Activated CD8-positive, alpha-beta memory T cell treated with anti-CD3 and anti-CD28 coated beads, Interleukin-2, amount 50 U/mL, for 1 hour (primary cell): ENCODE results near the gene DPEP1.
"Not testable (repeated sequence)": the region's sequence is repeated elsewhere in the genome, so short reads cannot be mapped to it uniquely, and the experiment has no call there.

Experiments
- DNase-seq: peaks from one replicate; pipeline ENCODE4 v3.0.0-alpha.2; 2020; ENCODE audit errors: extremely low read depth

Gene DPEP1

DNA sequence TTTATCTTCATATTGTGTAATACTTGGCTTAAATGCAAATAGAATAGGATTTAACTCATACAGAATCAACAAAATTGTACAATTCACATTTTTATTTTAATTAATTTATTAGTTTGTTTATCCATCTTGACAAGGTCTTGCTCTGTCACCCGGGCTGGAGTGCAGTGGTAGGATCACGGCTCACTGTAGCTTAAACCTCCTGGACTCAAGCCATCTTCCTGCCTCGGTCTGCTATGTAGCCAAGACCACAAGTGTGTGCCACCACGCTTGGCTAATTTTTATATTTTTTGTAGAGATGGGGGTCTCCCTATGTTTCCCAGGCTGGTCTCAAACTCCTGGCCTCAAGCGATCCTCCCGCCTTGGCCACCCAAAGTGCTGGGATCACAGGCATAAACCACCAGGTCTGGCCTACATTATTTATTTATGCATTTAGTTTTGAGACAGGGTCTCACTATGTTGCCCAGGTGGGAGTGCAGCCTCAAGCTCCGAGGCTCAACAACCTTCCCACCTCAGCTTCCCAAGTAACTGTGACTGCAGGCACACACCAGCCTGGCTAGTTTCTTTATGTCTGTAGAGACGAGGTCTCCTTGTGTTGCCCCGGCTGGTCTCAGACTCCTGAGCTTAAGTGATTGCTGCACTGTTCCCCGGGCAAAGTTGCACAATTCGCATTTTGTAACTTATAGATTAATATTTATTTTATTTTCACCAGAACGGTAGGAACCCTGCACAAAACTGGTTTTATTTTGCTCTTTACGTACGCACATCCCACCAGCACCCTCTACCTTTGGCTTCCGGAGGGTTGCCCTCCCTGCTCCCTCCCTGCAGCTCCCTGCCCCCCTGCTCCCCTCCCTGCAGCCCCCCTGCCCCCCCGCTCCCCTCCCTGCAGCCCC is 4.9 kb downstream of the DPEP1 start:
- no peak for DNase-seq

DNA sequence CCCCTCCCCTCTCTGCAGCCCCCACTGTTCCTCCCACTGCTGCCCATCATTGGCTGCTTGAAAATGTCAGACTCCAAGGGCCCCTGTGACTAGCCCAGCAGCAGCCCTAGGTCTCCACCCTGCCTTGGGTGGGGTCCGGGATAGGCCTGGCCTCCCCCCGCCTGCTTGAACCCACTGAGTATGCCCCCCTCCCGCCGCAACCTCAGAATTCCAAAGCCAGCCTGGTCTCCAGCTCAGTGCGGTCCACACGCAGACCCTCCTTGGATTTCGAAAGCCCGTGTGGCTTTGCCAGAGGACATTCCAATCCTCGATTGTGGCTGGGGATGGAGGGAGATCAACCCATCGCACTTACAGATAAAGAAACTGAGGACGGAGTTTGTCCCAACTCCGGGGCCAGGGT is 6.4 kb downstream of the DPEP1 start:
- DNase-seq: no peak

DNA sequence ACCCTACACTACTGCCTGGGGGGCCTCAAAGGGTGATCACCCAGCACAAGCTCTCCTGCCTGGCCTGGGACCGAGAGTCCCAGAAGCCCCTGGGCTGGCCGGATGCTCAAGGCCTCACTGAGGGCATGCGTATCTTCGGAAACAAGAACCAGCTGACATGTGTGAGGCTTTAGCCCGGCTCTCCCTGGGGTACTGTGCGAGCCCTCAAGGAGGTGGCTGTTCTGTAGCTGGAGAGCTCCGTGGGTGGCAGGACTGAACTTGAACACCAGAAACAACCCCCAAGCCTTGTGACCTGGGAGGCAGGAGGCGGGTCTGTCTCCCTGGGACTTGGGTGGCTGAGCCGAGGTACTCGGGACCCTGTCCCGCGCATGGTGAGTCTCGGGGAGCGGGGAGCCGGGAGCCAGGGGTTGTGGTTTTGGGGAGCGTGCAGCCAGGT is 7.0 kb downstream of the DPEP1 start:
- DNase-seq: no peak

DNA sequence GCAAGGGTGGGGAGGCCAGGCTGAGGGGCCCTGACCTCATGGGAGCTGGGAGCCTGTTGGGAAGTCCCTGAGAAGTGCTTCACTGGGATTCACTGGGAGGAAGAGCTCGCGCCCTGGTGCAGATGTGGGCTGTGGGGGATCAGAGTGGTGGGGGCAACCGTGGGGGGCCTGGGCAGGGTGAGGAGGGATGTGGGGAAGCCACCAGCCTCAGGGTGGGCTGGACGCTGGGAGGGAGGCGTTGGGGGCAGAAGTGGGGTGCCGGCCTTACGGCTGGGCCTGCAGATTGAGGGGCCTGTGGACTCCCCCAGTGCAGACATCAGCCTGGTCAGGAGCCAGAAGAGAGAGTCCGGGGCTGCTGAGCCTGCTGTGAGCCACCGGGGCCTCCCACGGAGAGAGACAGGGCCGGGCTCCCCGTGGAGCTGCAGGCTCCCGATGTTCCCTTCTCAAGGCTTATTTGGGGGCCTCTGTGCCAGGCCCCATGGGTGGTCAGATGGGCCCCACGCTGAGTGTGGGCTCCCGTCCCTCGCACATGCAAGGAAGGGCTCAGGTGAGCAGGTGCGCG is 7.8 kb downstream of the DPEP1 start:
- DNase-seq: no peak

DNA sequence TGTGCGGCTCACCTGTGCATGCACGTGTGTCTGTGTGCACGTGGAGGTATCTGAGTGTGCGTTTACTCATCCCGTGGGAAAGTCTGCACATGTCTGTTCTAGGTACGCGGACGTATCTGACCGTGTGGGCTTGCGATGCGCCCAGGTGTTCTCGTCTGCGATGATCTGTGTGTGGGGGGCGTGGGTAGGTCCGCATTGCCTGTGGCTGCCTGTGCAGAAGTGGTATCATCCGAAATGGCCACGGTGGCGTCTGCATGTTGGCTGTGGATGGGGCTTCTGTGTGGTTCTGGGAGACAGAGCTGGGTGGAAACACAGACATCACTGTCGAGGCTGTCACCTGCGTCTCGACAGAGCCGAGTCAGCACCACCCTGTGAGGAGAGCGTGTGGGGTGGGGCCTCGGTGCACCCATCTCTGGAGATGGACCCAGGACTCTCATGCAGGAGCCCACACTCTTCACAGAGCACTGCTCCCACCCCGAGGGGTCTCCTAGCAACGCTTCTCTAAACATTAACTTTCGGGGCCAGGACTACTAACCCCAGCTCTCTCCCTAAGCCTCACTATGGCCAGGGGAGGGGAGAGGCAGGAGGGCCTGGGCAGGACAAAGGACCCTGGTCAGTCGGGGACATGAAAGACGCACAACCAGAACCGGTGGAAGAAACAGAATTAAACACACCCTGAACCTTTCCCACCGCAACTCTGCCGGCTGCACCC is 8.4 kb downstream of the DPEP1 start:
- DNase-seq: no peak

DNA sequence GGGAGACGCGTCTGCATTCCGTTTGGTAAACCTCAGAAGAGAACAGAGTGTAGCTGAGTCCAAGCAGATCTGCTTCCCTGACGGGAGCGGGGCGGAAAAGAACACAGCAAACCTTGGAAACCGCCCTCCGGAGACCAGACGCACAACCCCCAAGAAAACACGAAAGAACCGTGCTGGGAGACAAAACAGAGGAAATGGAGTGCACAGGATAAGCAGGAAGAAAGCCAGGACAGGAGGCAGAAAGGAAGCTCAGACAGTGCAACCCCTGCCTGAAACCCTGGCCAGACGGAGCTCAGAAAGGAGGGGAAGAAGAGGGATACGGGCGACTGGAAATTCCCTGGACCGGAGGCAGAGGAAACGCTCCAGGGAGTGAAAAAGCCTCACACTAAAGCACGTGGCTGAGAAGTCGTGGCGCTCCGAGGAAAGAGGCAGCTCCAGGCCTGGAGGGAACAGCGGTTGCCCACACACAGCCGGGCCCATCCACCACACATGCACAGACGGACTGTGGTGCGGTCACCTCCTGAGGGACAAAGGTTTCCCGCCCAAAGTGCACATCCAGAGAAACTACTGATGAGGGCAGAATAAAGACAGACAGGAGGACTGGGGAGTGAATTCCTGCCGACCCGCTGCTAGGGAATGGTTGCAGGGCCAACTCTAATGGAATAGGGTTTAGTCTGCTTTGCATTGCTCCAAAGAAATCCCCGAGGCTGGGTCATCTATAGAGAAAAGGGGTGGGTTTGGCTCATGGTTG is 10.2 kb downstream of the DPEP1 start:
- no peak for DNase-seq

DNA sequence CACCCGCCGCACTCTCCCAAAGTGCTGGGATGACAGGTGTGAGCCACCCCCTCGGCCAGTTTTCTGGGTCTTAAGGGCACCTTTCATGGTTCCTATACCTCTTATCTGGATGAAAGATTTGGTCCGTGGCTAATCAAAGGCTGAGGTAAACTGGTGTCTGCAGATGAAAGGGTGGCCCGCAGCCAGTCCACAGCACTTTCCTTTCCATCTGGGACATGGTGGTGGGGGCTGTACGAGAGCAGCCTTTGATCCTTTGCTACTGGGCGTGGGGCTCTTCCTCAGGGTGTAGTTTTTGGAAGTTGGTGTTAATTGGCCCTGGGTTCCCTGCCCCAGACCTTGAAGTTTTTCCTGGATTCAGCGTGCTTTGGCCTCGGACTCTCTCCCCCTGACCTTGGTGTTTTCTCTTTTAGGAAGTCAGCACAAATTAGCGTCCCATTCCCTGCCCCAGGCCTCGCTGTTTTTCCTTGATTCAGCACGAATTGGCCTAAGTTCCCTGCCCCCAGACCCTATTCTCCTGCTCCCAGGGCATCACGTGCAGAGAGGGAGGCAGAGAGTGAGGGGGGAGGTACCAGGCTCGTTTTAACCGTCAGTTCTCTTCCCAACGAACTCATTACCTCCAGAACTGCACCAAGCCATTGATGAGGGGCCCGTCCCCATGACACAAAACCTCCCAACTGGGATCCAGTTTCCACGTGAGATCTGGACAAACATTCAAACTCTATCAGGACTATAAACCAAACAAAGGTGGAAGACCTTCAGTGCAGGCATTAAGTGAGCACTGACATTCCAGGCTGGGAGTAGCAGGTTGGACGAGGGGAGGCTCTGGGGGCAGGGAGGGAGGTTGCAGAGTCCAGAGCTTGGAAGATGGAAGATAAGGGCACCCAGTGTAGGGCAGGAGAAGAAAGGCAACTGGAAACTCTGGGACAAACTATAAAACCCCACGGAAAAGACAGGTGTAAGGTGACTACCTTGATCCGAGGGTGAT is 11.6 kb downstream of the DPEP1 start:
- DNase-seq: no peak

DNA sequence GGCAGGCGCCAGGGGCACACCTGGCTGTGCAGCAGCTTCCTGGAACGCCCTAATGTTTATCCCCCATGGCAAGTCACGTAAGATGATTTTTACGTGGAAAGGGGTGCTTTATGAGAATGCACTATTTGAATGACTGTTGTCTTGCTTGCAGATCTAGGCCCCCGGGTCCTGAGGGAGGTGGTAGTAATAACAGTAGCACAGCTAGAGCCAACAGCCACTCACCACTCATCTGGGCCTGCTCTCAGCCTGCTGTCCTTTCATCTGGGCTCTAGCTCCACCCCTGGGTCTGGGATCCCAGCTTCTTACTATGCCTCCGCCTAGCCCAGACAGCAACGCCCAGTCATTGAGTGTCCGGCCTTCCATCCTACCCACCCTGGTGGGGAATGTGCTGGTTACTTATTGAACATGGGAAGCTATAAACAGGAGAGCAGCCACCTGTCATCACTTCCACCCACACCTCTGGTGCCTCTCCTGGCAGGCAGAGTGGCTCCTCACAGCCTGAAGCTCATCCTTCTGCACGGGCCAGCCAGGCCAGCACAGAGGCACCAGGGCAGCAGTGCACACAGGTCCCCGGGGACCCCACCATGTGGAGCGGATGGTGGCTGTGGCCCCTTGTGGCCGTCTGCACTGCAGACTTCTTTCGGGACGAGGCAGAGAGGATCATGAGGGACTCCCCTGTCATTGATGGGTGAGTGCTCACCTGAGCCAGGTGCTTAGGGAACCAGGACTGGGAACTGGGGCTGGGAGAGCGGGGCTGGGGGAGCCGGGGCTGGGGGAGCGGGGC is 16.6 kb downstream of the DPEP1 start:
- no peak for DNase-seq

DNA sequence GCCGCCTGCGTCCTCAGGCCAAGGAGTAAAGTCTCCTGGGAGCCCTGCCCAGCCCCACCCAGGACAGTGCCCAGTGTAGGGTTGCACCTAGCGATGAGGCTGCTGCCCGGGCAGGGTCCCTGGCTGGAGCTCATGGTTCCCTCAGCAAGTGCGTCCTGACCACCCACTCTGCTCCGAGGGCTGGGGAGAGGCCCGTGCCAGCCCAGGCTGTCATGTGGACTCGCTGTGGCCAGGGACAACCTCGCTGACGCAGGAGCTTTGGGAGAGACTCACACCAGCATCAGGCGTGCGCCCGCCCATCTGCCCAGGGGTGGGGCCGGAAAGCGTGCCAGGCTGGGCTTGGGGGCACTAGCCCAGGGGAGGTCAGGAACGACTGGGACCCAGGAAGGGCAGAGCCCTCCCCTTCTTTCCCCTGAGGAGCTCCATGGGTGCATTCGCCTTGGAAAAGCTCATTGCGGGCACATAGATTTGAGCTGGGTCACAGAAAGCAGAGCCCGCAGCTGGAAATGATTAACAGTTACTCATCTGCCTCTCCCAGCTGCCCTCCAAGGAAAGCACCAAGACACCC is 19.7 kb downstream of the DPEP1 start:
- no peak for DNase-seq

DNA sequence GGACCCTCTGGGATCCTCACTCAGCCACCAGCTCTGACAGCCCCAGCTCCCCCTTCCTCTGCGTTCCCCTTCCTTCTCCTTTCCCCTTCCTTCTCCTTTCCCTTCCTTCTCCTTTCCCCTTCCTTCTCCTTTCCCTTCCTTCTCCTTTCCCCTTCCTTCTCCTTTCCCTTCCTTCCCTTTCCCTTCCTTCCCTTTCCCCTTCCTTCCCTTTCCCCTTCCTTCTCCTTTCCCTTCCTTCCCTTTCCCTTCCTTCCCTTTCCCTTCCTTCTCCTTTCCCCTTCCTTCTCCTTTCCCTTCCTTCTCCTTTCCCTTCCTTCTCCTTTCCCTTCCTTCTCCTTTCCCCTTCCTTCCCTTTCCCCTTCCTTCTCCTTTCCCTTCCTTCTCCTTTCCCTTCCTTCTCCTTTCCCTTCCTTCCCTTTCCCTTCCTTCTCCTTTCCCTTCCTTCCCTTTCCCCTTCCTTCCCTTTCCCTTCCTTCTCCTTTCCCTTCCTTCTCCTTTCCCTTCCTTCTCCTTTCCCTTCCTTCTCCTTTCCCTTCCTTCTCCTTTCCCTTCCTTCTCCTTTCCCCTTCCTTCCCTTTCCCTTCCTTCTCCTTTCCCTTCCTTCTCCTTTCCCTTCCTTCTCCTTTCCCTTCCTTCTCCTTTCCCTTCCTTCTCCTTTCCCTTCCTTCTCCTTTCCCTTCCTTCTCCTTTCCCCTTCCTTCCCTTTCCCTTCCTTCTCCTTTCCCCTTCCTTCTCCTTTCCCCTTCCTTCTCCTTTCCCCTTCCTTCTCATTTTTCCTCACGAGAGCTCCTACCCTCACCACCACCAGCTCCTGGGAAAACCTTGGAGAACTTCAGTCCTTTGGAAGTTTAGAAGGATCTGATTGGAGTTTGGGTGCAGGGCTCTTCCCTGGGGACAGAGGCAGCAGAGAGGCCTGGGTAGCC is 21.3 kb downstream of the DPEP1 start:
- DNase-seq: not testable (repeated sequence)

DNA sequence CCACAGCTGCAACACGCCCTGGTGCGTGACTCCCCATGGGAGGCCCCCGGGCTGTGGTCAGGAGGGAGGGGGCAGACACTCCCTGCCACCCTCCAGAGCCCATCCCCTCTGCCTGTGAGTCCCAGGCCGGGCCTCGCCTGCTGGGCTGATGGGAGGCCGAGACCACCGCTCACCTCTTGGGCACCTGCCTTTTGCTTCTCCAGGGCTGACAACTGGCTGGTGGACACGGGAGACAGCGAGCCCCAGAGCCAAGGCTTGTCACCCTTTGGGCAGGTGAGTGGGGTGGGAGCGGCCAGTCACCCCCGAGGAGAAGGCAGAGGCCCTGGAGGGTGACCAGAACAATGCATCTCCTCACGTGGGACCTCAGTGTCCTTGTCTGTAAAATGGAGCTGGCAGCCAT is 23.2 kb downstream of the DPEP1 start:
- DNase-seq: no peak

DNA sequence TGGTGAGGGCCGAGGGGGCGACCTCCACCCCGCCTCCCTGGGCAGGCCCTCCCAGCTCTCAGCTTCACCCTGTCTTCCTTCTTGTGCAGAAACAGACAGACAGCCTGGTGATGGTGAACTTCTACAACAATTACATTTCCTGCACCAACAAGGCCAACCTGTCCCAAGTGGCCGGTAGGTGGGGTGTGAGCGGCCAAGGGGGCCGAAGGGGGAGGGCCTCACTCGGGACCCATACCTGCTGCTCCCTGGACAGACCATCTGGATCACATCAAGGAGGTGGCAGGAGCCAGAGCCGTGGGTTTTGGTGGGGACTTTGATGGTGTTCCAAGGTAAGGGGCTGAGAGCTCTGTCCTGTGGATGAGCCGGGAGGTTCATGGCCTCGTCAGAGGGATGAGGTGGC is 23.9 kb downstream of the DPEP1 start:
- no peak for DNase-seq

DNA sequence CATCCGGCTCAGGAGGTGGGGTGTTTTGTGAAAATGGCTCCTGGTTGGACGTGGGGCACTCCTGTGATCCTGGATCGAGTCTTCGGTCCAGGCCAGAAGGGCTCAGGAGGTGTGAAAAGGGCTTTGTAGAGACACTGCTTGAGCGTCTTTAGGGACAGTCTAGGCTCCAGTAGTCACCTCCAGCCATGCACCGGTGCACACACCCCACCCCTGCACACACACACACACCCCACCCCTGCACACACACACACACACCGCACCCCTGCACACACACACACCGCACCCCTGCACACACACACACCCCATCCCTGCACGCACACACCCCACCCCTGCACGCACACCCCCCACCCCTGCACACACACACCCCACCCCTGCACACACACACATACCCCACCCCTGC is 25.0 kb downstream of the DPEP1 start:
- DNase-seq: no peak

DNA sequence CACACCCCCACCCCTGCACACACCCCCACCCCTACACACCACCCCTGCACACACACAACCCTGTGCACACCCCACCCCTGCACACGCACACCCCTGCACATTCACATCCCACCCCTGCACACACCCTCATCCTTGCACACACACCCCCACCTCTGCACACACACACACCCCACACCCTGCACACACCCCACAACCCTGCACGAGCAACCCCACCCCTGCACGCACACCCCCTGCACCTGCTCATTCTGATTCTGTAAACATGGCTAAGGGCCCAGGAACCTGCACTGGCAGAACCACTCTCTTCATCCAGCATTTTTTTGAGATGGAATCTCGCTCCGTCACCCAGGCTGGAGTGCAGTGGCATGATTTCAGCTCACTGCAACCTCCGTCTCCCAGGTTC is 25.9 kb downstream of the DPEP1 start:
- DNase-seq: no peak

DNA sequence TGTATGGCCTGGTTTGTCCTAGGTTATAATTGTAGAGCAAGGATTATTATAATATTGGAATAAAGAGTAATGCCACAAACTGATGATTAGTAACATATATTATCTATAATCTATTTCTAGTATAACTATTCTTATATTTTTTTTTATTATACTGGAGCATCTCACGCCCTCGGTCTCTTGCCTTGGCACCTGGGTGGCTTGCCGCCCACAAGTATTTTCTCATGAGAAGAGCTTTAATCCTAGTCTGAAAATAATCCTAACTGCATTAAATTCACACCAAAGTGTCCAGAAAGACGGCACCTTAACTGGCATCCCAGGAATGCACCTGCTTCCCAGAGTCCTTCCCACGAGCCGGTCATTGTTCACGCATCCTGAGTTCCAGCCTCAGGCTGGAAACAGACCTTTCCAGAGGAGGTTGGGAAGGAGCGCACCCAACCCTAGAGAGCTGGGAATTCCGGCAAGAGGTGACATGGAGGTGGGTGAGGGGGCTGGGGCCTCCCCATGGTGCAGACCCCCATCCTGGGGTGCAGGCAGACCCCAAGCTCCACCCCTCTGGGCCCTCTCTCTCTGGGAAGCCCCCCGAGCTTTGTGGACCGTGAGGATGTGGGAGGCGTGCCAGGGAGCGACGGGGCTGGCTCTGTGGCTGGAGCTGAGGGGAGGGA is 28.1 kb downstream of the DPEP1 start:
- no peak for DNase-seq

DNA sequence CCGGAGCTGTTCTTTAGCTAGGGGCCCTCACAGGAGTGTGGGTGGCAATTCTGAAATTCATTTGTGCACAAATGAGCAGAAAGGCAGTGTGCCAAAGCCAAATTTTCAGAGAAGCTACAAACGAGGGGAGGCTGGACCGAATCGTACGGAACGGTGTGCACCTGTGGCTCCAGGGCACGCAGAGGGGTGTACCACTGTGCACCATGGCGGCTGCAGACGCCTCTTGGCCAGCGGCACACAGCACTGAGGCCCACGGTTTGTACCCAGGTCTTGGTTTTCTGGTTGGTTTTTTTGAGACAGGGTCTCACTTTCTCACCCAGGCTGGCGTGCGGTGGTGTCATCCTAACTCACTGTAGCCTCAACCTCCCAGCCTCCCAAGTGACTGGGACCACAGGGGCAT is 29.1 kb downstream of the DPEP1 start:
- no peak for DNase-seq

DNA sequence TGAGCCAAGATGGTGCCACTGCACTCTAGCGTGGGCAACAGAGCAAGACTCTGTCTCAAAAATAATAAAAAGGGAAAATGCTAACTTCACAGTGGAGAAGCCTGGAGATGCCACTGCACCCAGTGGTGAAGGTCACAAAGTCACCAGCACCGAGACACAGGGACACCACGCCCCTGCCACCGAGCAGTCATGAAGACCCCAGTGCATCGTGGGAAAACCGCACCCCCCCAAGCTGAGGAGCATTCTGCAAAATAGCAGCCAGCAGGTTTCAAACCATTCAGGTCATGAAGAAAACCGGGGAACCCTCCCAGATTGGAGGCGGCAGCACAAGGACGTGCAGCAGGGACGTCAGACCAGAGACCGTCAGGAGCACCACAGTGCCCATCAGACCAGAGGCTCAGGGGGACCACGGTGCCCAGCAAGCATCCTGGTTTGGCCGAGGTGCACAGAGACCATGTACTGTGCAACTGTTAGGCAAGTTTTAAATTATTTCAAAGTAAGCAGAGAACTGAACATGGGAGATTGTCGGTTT is 30.4 kb downstream of the DPEP1 start:
- DNase-seq: no peak

DNA sequence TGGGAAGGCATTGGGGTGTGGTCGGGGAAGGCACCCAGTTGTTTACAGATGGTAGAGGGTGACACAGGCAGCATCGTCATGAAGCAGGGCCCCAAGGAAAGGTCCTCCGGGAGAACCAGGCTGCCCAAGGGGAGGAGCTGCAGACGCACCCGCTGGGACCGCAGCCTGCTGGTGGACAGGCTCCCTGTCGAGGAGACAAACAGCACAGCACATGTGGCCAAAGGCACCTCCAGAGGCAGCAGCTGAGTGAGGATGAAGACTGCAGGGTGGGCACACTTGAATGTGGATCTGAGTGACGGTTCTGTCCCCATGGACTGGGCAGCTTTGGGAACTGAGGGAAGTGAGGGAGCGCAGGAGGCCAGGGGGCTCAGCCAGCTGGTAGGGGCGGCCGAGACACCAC is 31.7 kb downstream of the DPEP1 start:
- no peak for DNase-seq
